ENCODE measurements around the gene LYPD6.

Gene LYPD6, protein sequence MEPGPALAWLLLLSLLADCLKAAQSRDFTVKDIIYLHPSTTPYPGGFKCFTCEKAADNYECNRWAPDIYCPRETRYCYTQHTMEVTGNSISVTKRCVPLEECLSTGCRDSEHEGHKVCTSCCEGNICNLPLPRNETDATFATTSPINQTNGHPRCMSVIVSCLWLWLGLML

GRCh38 chr2:149330127-149331022 lies at the start of gene LYPD6:
LYPD6 (plus strand) TSS chr2:149330587; CDS start chr2:149437709, 107,122 bp downstream.
- peak within 1 kb of the TSS; percentile 78 for H3K27ac ChIP-seq
- TF ChIP-seq CTCF (conservative IDR thresholded peaks at IDR 0.05), result no peak

GRCh38 chr2:149281441-149281840 lies 48.9 kb upstream of the LYPD6 start:
- TF ChIP-seq CTCF (conservative IDR thresholded peaks at IDR 0.05), result no peak
- H3K27ac ChIP-seq, result no peak overlapping the region

GRCh38 chr2:149290662-149291061 lies 39.7 kb upstream of the LYPD6 start:
- TF ChIP-seq CTCF (conservative IDR thresholded peaks at IDR 0.05), result no peak
- H3K27ac ChIP-seq, result no peak overlapping the region

GRCh38 chr2:149291881-149292280 lies 38.5 kb upstream of the LYPD6 start:
- TF ChIP-seq CTCF (conservative IDR thresholded peaks at IDR 0.05), result no peak
- no peak overlapping the region for H3K27ac ChIP-seq

DNA sequence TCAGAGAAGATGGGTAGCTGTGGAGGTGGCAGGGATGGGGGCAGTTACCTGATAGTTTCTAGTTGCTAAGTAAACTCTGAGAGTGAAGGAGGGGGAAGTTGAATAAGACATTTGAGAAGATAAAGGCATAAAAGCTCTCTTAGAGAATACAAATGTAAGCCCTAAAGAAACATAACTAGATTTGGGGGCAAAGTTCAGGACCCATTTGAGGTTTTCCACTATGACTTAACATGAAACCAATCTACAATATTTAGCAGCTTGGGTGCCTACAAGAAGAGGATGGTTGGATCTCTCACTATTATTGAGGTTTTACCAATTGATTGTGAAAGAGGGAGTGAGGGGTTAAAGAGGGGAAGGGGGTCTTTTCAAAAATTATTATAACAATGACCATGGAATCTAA lies 34.4 kb upstream of the LYPD6 start:
- H3K27ac ChIP-seq, result no peak overlapping the region
- no peak for TF ChIP-seq CTCF (conservative IDR thresholded peaks at IDR 0.05)

DNA sequence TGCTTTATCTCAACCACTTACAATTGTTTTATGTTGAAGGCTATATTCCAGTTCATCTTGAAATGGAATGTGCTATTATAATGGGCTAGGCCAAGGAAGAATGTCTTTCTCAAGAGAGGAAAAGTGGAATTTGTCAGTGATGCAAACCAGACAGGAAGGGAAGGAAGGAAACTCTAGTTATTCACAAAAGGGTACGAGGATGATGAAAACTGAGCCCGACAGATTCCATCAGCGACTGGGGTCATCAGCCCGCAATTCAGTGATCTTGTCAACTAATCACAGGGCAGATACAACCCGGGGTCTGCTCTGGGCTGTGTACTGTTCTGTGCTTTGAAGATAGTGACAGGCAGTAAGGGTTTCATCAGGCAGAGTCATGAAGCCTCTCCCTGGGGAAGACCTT lies 23.4 kb upstream of the LYPD6 start:
- TF ChIP-seq CTCF (conservative IDR thresholded peaks at IDR 0.05), result no peak
- no peak overlapping the region for H3K27ac ChIP-seq

GRCh38 chr2:149310349-149310748 lies 20.0 kb upstream of the LYPD6 start:
- TF ChIP-seq CTCF (conservative IDR thresholded peaks at IDR 0.05), result no peak
- no peak overlapping the region for H3K27ac ChIP-seq
